Mesenchymal stem cell (in vitro differentiated cells and primary cell): Measurements from ENCODE around the gene ACOX2.

ENCODE experiments used
- DNase-seq: peaks from one replicate; pipeline ENCODE4 v3.0.0-alpha.2; 2013
- H2AFZ ChIP-seq: one replicate; pipeline ENCODE4 v1.6.1; 2013; ENCODE audit warnings: low read depth, mild to moderate bottlenecking, control low read depth, inconsistent platforms, low read length, moderate library complexity
- H2AK5ac ChIP-seq: 2 replicates; pipeline ENCODE4 v1.6.1; 2013; ENCODE audit warnings: low read length, moderate library complexity, mild to moderate bottlenecking, inconsistent platforms; ENCODE audit not compliant: severe bottlenecking
- H2BK120ac ChIP-seq: one replicate; pipeline ENCODE4 v1.6.1; 2013; ENCODE audit warnings: low read depth, mild to moderate bottlenecking, inconsistent platforms, low read length, moderate library complexity
- H2BK12ac ChIP-seq, 2 experiments: one replicate each; pipeline ENCODE4 v1.6.1; 2013; ENCODE audit warnings: inconsistent platforms in 2 of 2, low read length in 2 of 2, mild to moderate bottlenecking in 2 of 2, moderate library complexity in 2 of 2, control low read depth in 1 of 2
- H2BK15ac ChIP-seq: one replicate; pipeline ENCODE4 v1.6.1; 2013; ENCODE audit warnings: mild to moderate bottlenecking, low read depth, inconsistent platforms; ENCODE audit not compliant: poor library complexity, severe bottlenecking
- H2BK5ac ChIP-seq: 2 replicates; pipeline ENCODE4 v1.6.1; 2013; ENCODE audit warnings: low read depth, mild to moderate bottlenecking, low read length, control low read depth, inconsistent platforms; ENCODE audit not compliant: poor library complexity, severe bottlenecking
- H3K14ac ChIP-seq, 2 experiments: one replicate each; pipeline ENCODE4 v1.6.1; 2013; ENCODE audit warnings: inconsistent platforms in 2 of 2, low read length in 2 of 2, control low read depth in 1 of 2, mild to moderate bottlenecking in 1 of 2, moderate library complexity in 1 of 2
- H3K18ac ChIP-seq, 2 experiments: one replicate each; pipeline ENCODE4 v1.6.1; 2013; ENCODE audit warnings: inconsistent platforms in 2 of 2, low read length in 2 of 2, control low read depth in 1 of 2, low read depth in 1 of 2, mild to moderate bottlenecking in 1 of 2
- H3K23ac ChIP-seq, 2 experiments: one replicate each; pipeline ENCODE4 v1.6.1; 2013; ENCODE audit warnings: inconsistent platforms in 2 of 2, low read length in 2 of 2, mild to moderate bottlenecking in 2 of 2, moderate library complexity in 2 of 2, control low read depth in 1 of 2
- H3K27ac ChIP-seq: 2 replicates; pipeline ENCODE4 v1.5.1; 2013; ENCODE audit warnings: mild to moderate bottlenecking, moderate library complexity, low read length, control low read depth, inconsistent platforms; ENCODE audit not compliant: poor library complexity, severe bottlenecking
- H3K27me3 ChIP-seq, 2 experiments: 2 replicates each; pipeline versions ENCODE4 v1.6.1 to v1.7.0; 2013; ENCODE audit warnings: low read length in 2 of 2, mild to moderate bottlenecking in 2 of 2, moderate library complexity in 2 of 2, control low read depth in 1 of 2, inconsistent platforms in 1 of 2; ENCODE audit not compliant: control insufficient read depth in 1 of 2, insufficient read depth in 1 of 2
- H3K36me3 ChIP-seq, 2 experiments: 2 replicates each; pipeline versions ENCODE4 v1.6.1 to v1.7.0; 2013; ENCODE audit warnings: low read length in 2 of 2, control low read depth in 1 of 2, inconsistent platforms in 1 of 2, low read depth in 1 of 2, mild to moderate bottlenecking in 1 of 2; ENCODE audit not compliant: insufficient read depth in 2 of 2, control insufficient read depth in 1 of 2
- H3K4ac ChIP-seq, 2 experiments: one replicate each; pipeline ENCODE4 v1.6.1; 2013; ENCODE audit warnings: inconsistent platforms in 2 of 2, low read length in 2 of 2, mild to moderate bottlenecking in 2 of 2, moderate library complexity in 2 of 2, control low read depth in 1 of 2, low read depth in 1 of 2
- H3K4me1 ChIP-seq: 2 replicates; pipeline ENCODE4 v1.6.1; 2013; ENCODE audit warnings: low read depth, low read length, control low read depth; ENCODE audit not compliant: control insufficient read depth, insufficient read depth
- H3K4me2 ChIP-seq: 2 replicates; pipeline ENCODE4 v1.6.1; 2013; ENCODE audit warnings: low read length, mild to moderate bottlenecking, inconsistent platforms; ENCODE audit not compliant: poor library complexity, severe bottlenecking
- H3K4me3 ChIP-seq, 2 experiments: 2 replicates each; pipeline versions ENCODE4 v1.5.1 to v1.7.0; 2013; ENCODE audit warnings: low read length in 2 of 2, mild to moderate bottlenecking in 2 of 2, control low read depth in 1 of 2, low read depth in 1 of 2; ENCODE audit not compliant: insufficient read depth in 1 of 2
- H3K79me1 ChIP-seq: replicated peaks from 2 replicates; pipeline ENCODE4 v1.6.1; 2013; ENCODE audit warnings: mild to moderate bottlenecking, control low read depth, low read length, inconsistent platforms; ENCODE audit not compliant: poor library complexity, severe bottlenecking
- H3K9ac ChIP-seq: 2 replicates; pipeline ENCODE4 v1.7.0; 2013; ENCODE audit warnings: mild to moderate bottlenecking, low read length, moderate library complexity
- H3K9me3 ChIP-seq: 2 replicates; pipeline ENCODE4 v1.7.0; 2013; ENCODE audit warnings: mild to moderate bottlenecking, low read length; ENCODE audit not compliant: control insufficient read depth
- H4K8ac ChIP-seq: one replicate; pipeline ENCODE4 v1.6.1; 2013; ENCODE audit warnings: inconsistent platforms, mild to moderate bottlenecking, low read length, moderate library complexity
- H4K91ac ChIP-seq: one replicate; pipeline ENCODE4 v1.6.1; 2013; ENCODE audit warnings: mild to moderate bottlenecking, low read length, inconsistent platforms
- WGBS: methylation state at CpG from one replicate; pipeline ENCODE4 v1.1.7; 2013; ENCODE audit warnings: mixed read lengths; 5-methylcytosine and 5-hydroxymethylcytosine counted together

Gene ACOX2

GRCh38 chr3:58537412-58538301 lies 667 bp upstream of the ACOX2 start:
- H2AK5ac ChIP-seq = no peak overlapping the region
- H4K91ac ChIP-seq = no peak overlapping the region
- H2BK15ac ChIP-seq = no peak overlapping the region
- WGBS = 88% methylated on average over 4 of the region's 4 CpGs
- H2AFZ ChIP-seq = no peak overlapping the region
- H2BK12ac ChIP-seq = peak overlapping the region in 1 of 2 experiments; percentile 10
- no peak overlapping the region for H2BK120ac ChIP-seq
- peak; percentile 41 for DNase-seq
- no peaks in the 10 kb centered on the region for H3K79me1 ChIP-seq
- H3K9me3 ChIP-seq = no peaks in the 10 kb centered on the region
- no peak overlapping the region for H3K23ac ChIP-seq
- no peak overlapping the region for H3K18ac ChIP-seq
- H2BK5ac ChIP-seq = no peak overlapping the region
- H3K36me3 ChIP-seq = peaks cover 0 to 25% of the 10 kb centered on the region in 2 experiments
- no peak overlapping the region for H4K8ac ChIP-seq
- H3K14ac ChIP-seq = no peak overlapping the region
- H3K9ac ChIP-seq = peak overlapping the region; percentile 96
- H3K27ac ChIP-seq = no peak overlapping the region
- H3K4me3 ChIP-seq = no peak overlapping the region
- H3K27me3 ChIP-seq = no peaks in the 10 kb centered on the region
- H3K4me2 ChIP-seq = no peak overlapping the region
- no peak overlapping the region for H3K4ac ChIP-seq
- peaks cover 14% of the 10 kb centered on the region for H3K4me1 ChIP-seq

- Histone ChIP-seq H2AFZ (no peak overlapping the region), H3K36me3 (peaks cover 0 to 43% of the 10 kb centered on the region in 2 experiments), H3K27me3 (no peaks in the 10 kb centered on the region), H3K4me1 (peaks cover 14% of the 10 kb centered on the region), H3K9ac (peak overlapping the region; percentile 96), H2BK120ac (no peak overlapping the region), H3K79me1 (no peaks in the 10 kb centered on the region), H2BK12ac (no peak overlapping the region), H3K27ac (no peak overlapping the region), H3K4me2 (peak overlapping the region; percentile 26), H3K4ac (no peak overlapping the region), H3K14ac (peak overlapping the region in 1 of 2 experiments; percentile 62), H4K91ac (no peak overlapping the region), H3K9me3 (no peaks in the 10 kb centered on the region), H4K8ac (no peak overlapping the region), H2BK15ac (no peak overlapping the region), H2BK5ac (no peak overlapping the region), H2AK5ac (no peak overlapping the region), H3K18ac (no peak overlapping the region), H3K23ac (no peak overlapping the region), H3K4me3 (peak overlapping the region in 1 of 2 experiments; percentile 84)
- DNase-seq = no peak
- 48% methylated on average over 1 of the region's 2 CpGs for WGBS
These were observed 1.2 kb downstream of the ACOX2 start for GRCh38 chr3:58535531-58536500.

DNA sequence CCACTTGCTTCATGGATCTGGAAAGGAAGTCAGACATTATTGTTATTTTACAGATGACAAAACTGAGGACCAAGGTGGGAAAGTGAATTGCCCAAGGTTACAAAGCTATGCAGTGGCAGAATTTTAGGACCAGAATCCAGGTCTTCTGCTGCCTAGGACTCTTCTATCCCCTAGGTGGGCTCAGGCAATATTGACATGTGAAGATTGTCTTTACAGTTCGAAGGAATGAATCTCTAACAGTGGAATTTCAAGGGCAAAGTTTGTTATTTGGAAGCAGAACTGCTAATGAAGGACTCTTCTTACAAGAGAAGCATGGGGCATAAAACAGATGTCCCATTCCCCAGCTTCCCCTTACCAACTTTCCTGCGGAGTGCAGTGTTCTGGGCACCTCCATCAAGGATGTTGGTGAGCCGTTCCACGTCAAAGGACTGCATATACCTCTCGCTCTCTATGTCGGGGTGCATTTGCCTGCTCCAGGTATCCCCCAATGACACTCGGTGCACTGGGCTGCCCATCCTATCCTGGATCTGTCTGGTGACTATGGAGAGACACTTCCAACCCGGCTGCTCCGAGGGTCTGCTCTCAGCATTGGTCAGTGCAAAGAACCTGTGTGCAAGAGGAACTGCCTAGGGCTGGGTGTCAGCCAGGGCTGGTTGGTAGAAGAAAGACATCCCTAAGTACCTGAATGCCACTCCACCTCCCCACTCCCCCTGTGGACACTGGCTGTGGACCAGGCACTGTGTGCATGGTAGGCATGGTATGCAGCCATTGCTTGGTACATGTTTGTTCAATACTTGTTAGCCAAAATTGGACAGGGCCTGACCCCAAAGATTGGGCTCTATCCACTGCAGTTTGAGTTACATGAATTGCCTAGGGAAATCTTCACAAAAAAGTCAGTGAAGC lies 2.1 kb downstream of the ACOX2 start:
- Histone ChIP-seq H3K27ac (no peak overlapping the region), H3K14ac (peak overlapping the region in 1 of 2 experiments; percentile 26), H3K36me3 (peaks cover 0 to 53% of the 10 kb centered on the region in 2 experiments), H2BK12ac (no peak overlapping the region), H4K91ac (peak overlapping the region; percentile 52), H3K4me3 (no peak overlapping the region), H2AK5ac (no peak overlapping the region), H2BK120ac (no peak overlapping the region), H3K9me3 (no peaks in the 10 kb centered on the region), H3K23ac (no peak overlapping the region), H3K27me3 (no peaks in the 10 kb centered on the region), H3K18ac (no peak overlapping the region), H3K4me1 (peaks cover 14% of the 10 kb centered on the region), H3K4me2 (no peak overlapping the region), H4K8ac (no peak overlapping the region), H3K79me1 (no peaks in the 10 kb centered on the region), H2BK15ac (no peak overlapping the region), H2BK5ac (no peak overlapping the region), H2AFZ (no peak overlapping the region), H3K9ac (no peak overlapping the region), H3K4ac (peak overlapping the region in 1 of 2 experiments; percentile 24)
- 93% methylated on average over 9 of the region's 9 CpGs for WGBS
- DNase-seq = no peak
